HG03095 (cell line): ENCODE data around the gene PGAM2.

Experiments
- ATAC-seq: cut with Tn5 transposase; IDR thresholded peaks from one replicate; pipeline ENCODE4 v1.9.1; 2021; ENCODE audit warnings: moderate library complexity; ENCODE audit not compliant: unreplicated experiment

Gene PGAM2

DNA sequence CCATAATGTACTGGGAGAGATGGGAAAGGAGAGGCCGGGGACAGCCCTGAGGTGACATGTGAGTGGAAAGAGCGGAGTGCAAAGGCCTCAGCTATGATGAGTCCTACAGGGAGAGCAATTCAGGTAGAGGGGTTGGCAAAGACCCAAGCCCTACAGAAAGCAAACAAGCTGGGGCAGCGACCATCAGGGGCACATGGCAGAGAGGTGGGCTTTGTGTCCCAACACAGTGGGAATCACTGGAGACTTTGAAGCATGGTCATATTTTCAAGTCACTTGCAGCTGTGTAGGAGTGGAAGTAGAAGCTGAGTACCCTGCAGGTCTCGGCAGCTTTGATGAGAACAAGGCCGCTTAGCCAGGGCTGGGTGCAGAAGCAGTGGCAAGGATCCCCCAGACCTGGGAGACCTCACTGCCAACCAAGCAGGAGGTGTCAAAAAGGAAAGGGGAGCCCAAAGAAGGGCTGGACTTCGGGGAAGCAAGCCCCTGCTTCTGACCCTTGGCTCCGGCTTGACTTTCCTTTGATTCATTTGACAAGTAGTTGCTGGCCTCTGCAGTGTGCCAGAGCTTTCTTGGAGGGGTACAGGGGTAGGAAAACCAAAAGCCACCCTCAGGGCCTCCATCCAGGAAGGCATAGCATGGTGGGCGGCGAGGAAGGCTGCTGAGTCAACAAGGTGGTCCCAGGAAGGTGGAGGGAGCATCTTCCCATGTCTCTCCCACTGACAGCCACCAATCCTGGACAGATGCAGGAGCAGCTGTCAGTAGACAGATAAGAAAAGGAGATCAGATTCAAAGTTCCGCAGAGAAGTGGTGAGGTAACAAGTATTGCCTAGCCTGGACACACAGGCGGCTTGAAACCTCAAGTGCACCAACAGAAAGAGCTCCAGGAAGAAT lies 1.9 kb upstream of the PGAM2 start:
- ATAC-seq = no peak

DNA sequence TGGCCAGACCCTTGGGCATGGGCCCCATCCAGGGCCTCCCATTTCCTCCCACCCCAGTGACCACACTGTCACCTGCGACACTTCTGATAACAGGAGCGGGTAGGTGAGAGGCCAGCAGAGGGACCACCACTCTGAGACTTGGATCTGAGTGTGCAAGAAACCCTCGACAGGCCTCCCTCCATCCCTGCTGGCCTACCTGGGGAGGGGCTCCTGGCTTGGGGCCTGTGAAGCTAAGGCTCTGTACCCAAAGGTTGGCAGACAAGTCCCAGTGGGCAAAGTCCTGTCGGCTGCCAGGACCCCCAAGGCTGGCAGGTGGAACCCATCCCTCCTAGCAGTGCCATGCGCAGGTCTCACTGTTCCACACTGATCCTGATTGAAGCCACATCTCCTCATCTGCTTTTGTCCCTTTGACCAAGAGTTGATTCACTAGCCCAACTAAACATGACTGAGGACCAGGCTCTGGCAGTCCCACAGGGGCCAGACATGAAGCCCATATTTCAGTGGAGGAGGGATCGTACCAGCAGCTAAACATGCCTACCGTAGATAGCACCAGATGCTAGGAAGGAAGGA lies 1.2 kb upstream of the PGAM2 start:
- ATAC-seq = no peak

DNA sequence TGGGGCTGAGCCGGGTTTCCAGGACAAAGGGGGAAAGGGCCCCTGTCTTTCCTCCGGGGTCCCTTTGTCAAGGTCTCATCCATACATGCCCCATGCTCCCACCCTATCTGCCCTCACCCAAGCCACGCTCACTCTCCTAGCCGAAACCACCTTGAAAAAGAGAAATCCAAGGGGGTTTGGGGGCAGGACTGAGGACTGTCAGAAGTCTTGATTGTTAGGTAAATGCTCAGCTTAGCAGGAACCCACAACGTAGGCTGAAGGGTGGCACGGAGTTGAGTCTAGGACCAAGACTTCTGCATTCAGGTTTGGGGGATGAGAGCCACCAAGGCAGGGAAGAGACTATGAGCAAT lies 719 bp upstream of the PGAM2 start:
- no peak for ATAC-seq

DNA sequence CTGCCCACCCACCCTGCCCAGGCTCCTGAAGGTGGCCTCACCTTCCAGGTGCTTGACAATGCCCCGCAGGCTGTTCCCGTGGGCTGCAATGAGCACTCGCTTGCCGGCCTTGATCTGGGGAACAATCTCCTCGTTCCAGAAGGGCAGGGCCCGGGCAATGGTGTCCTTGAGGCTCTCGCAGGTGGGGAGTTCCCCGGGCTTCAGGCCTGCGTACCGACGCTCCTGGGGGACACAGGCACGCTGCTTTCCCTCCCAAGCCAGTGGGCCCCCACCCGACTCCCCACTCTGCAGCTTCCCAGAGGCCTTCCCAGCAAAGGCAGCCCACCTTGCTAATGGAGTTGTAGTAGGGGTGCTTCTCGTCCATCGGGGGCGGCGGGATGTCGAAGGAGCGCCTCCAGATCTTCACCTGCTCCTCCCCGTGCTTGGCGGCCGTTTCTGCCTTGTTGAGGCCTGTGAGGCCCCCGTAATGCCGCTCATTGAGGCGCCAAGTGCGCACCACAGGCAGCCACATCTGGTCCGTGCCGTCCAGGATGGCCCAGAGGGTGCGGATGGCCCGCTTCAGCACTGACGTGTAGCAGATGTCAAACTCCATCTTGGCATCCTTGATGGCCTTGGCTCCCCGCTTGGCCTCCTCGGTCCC lies 456 bp downstream of the PGAM2 start:
- no peak for ATAC-seq

DNA sequence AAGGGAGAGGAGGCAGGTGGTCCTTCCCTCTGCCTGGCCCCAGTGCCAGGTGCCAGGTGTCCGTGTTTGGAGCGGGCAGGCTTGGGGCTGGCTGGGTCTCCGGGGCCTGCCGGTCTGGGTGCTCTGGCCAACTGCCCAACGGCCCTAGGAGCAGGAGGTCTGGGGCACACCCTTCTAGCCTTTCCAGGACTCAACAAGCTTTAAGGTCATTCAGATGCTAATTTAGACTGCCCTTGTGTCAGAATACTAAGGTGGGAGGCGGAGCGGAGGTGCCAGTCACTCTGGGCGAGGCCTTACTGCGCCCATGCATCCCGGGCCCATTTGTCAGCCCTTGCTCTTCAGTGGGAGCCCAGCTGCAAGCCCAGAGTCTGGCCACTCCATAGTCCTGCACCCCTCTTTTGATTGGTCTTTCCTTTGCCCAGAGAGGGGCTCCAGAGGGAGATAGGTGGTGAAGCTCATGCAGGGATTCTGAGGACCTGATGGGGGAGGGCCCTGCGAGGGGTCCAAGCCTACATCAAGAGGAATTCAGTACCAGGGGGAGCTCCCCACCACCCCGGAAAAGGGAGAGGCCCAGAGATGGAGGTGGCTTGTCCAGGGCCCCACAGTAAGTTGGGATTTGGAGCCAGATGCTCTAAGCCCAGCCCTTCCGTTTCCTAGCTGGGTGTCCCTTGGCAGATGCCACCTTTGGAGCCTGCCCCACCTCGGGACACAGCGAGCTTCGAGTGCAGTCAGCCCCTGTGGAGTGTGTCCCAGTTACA lies 1.3 kb downstream of the PGAM2 start:
- no peak for ATAC-seq

DNA sequence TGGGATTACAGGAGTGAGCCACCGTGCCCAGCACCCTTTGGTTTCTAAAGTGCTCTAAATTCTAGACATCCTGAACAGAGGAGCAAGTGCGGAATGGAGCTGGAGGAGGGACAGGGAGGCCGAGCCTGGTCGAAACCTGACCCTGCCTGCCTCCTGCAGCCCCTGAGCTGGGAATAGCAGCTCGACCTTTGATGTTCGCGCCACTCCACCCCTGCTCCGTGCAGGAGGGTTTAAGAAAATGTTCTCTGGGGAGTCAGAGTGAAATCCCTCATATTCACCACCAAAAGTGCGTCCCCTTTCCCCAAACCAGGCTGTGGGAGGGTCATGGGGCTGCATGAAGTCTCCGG lies 1.8 kb downstream of the PGAM2 start:
- ATAC-seq = no peak

DNA sequence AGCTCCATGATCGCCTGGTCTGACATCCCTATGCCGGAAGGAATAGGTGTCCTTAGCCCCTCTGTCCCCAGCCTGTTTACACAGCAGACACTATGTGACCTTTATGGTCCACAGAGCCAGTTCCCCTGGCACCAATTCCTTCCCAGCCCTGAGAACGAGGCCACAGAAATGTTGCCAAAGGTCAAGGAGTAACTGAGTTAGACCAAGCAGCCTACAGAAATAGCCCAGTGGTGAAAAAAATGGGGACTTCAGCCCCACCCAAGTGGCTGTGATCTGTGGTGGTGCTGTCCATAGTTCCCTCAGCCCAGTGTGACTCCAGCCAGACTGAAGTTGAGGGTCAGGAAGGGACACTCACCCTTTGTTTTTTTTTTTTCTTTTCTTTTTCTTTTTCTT lies 2.5 kb downstream of the PGAM2 start:
- no peak for ATAC-seq

DNA sequence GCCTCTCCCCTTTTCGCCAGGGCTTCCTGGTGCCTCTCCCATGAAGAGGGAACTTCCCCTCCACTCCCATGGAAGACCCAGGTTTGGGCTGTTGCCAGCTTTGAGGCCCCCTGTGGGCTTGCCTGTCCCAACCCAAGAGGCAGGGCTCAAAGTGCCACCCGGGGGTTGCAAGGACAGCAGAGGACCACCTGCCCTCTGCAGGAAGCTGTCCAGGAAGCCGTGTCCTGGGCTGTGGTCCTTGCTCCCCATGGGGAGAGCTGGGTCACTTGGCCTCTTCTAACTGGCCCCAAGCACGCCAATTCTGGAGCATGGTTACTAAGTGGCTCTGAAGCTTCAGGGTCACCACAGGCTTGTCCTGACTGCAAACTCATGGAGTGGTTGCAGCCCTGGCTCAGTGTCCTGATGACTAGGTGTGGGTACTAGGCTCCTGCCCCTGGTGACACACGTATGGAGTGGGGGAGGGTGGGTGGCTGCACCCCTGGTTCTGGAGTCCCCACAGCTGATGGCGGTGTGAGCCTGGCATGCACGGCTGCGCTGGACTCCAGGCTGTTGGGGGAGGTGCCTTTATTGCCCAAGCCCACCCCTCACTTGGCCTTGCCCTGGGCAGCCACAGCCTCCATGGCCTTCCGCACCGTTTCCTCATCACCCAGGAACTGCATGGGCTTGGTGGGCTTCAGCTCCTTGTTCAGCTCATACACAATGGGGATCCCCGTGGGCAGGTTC lies 3.0 kb downstream of the PGAM2 start:
- no peak for ATAC-seq

DNA sequence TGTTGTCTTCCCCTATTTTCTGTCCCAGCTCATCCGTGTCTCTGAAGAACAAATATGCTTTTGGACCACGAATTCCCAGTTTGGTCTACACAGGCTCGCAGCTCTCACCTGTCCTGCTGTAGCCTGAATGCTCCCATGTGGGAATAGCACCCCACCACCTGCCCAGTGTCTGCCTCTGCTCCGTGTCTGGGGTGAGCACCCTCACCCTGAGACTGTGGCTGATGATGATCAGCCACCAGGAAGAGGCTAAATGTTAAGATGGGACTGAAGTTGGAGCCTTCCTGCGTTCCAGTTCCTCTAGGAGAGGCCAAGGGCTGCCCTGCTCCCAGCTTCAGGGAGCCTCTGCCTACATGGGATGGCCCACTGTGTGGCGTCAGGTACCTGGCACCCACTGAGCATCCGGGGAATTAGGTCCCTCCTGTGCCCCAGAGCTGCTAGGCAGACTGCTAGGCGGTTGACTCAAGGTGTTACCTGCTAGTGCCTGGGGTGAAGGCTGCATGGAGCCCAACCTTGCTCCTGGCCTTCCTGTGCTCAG lies 3.7 kb downstream of the PGAM2 start:
- no peak for ATAC-seq

DNA sequence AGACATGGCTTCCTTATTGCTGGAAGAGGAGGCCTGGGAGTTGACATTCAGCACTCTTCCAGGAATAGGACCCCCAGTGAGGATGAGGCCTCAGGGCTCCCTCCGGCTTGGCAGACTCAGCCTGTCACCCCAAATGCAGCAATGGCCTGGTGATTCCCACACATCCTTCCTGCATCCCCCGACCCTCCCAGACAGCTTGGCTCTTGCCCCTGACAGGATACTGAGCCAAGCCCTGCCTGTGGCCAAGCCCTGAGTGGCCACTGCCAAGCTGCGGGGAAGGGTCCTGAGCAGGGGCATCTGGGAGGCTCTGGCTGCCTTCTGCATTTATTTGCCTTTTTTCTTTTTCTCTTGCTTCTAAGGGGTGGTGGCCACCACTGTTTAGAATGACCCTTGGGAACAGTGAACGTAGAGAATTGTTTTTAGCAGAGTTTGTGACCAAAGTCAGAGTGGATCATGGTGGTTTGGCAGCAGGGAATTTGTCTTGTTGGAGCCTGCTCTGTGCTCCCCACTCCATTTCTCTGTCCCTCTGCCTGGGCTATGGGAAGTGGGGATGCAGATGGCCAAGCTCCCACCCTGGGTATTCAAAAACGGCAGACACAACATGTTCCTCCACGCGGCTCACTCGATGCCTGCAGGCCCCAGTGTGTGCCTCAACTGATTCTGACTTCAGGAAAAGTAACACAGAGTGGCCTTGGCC lies 4.3 kb downstream of the PGAM2 start:
- no peak for ATAC-seq

DNA sequence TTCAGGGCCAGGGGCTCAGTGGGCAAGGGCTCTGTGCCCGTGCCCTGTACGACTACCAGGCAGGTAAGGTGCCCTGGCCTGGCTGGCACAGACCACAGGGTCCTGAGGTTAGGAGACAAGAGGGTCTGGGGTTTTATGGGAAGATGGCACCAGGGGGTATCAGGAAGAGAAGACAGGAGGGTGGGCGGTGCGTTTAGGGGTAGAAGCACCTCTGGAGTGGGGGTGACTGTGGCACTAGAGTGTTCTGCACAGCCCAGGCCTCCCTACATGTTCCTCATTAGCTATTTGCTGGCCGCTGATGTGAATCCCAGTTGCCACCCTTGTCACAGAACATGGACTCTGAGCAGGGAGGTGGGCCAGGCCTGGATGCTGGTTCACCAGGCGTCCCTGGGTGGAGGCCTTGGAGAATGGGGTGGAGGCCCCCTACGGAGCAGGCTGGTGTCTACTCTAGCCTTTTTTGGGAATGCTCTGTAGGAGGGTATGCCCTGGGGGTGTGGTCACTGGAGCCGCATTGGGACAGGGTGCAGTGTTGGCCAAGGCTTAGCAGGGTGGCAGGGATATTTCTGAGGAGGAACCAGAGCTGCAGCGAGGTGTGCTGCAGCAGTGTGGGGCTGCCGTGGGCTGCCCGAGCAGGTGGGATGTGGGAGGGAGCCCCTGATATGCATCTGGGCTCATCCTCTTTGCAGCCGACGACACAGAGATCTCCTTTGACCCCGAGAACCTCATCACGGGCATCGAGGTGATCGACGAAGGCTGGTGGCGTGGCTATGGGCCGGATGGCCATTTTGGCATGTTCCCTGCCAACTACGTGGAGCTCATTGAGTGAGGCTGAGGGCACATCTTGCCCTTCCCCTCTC lies 5.0 kb downstream of the PGAM2 start:
- ATAC-seq = no peak

DNA sequence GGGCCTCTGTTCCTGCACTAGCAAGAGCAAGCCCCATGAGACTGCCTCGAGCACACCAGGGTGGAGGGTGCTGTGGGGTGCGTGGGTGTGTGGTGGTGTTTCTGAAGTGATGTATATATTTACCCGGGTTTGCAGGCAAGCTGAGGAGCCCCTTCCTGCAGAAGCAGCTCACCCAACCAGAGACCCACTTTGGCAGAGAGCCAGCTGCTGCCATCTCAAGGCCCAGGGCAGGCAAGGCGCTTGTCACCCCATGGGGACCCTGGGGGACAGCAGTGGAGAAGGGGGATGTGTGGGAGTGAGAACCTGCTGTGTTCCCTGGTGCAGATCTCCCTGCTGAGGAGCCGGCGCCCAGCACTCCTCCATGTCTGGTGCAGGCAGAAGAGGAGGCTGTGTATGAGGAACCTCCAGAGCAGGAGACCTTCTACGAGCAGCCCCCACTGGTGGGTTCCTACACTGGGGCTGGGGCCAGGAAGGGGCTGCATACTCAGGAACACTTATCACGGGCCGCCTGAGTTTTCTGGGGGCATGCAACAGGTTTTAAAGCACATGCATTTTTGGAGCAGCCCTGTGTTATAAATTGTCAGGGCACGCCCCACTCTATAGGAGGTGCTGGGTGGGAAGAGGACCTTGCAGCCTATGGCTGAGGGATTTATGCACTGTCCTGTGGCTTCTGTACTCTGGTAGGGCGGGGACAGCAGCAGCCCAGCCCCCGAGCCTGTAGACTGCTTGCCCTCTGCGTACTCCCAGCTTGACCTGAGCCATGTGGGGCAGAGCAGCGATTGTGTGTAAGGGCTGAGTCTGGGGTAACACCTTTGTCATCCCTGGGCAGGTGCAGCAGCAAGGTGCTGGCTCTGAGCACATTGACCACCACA lies 5.9 kb downstream of the PGAM2 start:
- no peak for ATAC-seq

DNA sequence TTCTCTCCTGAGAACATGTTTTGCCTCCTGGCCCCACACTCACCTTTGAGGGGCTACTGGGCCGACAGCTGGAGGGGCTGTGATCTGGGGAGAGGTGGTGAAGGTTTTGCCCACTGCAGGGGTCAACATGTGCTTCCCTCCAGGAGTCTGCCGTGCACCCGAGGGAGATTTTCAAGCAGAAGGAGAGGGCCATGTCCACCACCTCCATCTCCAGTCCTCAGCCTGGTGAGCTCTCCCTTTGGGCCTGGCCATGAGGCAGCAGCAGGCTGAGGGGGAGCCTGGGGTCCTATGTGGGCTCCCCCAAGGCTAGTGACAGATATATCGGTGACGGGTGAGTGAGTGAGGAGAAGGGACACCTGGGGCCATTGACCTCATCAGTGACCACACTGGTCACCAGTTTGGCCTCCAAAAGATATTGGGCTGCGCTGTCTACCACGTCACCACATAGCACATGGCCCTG lies 6.6 kb downstream of the PGAM2 start:
- ATAC-seq = no peak

DNA sequence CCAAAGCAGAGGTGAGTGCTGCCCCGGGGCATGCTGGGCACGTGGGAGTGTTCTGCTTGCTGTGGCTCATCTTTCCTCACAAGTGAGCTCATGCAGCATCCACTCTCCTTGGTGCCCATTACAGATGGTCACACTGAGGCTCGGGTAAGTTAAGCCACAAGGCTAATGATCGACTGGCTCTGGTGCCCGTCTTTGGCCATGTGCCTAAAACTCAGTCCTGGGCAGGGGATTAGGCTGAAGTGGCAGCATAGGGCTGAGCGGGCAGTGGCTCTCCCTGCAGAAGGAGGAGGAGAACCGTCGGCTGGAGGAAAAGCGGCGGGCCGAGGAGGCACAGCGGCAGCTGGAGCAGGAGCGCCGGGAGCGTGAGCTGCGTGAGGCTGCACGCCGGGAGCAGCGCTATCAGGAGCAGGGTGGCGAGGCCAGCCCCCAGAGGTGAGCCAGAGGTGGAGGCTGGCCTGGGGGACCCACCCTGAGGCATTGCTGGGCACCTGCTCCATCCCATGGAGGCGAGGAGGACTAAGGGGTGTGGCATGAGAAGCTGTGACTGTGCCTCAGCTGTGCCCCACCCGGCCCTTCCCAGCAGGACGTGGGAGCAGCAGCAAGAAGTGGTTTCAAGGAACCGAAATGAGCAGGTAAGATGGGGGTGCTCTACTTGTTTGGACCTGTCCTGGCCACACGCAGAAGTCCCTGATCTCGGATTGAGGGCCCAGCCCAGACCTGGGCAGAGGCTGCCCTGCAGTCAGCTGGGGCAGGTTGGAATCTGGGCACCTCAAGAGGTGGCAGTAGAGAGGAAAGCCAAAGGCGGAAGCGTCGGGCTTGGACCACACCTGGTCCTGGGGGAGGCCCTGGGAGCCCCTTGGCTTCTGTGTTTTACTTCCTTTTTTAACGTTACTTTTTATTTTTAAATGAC lies 7.3 kb downstream of the PGAM2 start:
- no peak for ATAC-seq

DNA sequence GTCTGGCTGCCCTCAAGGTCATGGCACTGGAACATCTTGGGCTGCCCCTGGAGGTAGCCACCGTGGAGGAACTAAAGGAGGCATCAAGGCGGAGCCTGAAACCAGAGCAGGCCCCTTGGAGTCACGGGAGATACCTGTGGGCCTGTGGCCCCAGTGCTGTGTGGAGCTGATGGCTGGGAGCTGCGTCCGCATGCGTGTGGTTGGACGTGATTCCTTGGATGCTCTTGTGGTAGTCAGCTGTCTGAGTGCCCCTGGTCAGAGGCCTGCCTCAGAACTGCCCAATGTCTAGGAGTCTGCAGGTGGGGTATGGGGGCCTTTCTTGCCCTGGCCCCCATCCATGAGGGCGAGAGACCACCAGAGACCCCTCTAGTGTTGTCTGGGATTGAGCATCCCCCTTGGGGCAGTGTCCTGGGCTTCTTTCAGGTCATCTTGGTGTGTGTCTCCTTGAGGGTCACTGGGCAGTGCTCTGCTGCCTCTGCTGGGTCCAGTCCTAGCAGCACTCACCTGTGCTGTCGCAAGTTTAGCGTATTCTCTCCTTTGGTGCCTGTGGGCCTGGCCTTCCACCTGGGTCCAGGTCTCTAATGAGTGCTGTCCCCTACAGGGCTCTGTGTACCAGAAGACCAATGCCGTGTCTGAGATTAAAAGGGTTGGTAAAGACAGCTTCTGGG lies 8.1 kb downstream of the PGAM2 start:
- ATAC-seq = no peak

DNA sequence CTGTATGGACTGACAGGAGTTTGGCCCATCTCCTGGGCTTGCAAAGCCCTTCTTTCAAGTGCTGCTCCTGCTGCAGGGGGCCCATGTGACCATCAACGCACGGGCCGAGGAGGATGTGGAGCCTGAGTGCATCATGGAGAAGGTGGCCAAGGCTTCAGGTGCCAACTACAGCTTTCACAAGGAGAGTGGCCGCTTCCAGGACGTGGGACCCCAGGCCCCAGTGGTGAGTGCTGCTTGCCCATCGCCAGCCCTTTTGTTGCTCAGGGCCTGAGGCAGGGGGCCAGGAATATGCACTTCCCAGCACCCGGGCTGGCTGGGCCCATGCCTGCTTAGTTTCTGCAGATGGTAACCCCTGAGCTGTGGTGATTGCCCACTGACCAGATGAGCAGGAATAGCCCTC lies 8.7 kb downstream of the PGAM2 start:
- no peak for ATAC-seq
